Smooth muscle cell of trachea (primary cell): ENCODE data around the gene KRT37. TPM values are rescaled to one million over a fixed set of nuclear protein-coding genes. Genes with fewer than 3 reads are reported as not detected.

Source experiments
- total RNA-seq: library from RNA; depleted of rRNA; stranded (reverse); fragments of >200 nt; gene quantifications from 2 replicates; pipeline ENCODE4 v1.2.1, GENCODE V29; 2014

Gene KRT37
- not detected in 2 replicates for total RNA-seq

GRCh38 chr17:41424111-41424635 is at the start of gene KRT37:
Gene KRT37 (minus strand): TSS chr17:41424585. CDS start chr17:41424523, 62 bp downstream.

GRCh38 chr17:41466988-41467387 is 42.6 kb upstream of the KRT37 start, which contains the start of gene KRT32:
Gene KRT32 (minus strand): TSS chr17:41467386. CDS start chr17:41467325, 61 bp downstream.

DNA sequence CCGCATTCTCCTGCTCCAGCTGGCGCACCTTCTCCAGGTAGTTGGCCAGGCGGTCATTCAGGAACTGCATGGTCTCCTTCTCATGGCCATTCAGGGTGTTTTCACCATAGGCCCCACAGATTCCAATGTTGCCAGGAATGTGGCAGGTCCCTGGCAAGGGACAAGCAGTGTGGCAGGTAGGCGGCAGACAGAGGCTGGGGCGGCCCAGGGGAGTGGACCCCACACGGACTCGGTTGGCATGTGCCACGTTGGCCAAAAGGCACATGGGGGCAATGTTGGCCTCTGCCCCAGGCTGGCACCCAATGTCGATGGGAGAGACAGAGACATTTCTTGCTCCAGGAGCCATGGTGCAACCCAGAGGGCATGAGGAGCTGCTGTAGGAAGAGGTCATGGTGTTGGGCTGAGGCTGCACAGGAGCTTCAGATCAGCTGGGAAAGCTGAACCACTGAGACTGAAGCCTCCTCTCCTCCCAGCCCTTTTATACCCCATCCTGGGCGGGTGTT is 16.2 kb upstream of the KRT37 start, which contains the start of gene KRT38:
KRT38 (minus strand) TSS at position 453 of the 503 bp plus-strand sequence; CDS start at position 391, 62 bp downstream.

GRCh38 chr17:41396996-41397660 is 27.3 kb downstream of the KRT37 start, which contains the start of gene KRT31:
Gene KRT31 (minus strand): TSS chr17:41397608. CDS start chr17:41397539, 69 bp downstream.

GRCh38 chr17:41381943-41382342 is 42.4 kb downstream of the KRT37 start, which contains the start of gene KRT34:
Gene KRT34 (minus strand): TSS chr17:41382306. CDS start chr17:41382246, 60 bp downstream.

Other genes with a start within 250 kb of the KRT37 start
- gene KRTAP4-2, start 246.4 kb downstream of the KRT37 start, total RNA-seq = not detected in 2 replicates
- gene KRTAP4-1, start 239.7 kb downstream of the KRT37 start, total RNA-seq = not detected in 2 replicates
- not detected in 2 replicates for gene KRTAP9-1, start 234.7 kb downstream of the KRT37 start, total RNA-seq
- not detected in 2 replicates for gene KRTAP9-2, start 197.9 kb downstream of the KRT37 start, total RNA-seq
- not detected in 2 replicates for gene KRTAP9-3, start 192.1 kb downstream of the KRT37 start, total RNA-seq
- gene KRTAP9-8, start 186.6 kb downstream of the KRT37 start, total RNA-seq = not detected in 2 replicates
- gene KRTAP9-4, start 174.9 kb downstream of the KRT37 start, total RNA-seq = not detected in 2 replicates
- not detected in 2 replicates for gene KRTAP9-9, start 169.2 kb downstream of the KRT37 start, total RNA-seq
- not detected in 2 replicates for gene KRTAP9-6, start 159.2 kb downstream of the KRT37 start, total RNA-seq
- not detected in 2 replicates for gene KRTAP9-7, start 148.9 kb downstream of the KRT37 start, total RNA-seq
- gene KRTAP29-1, start 121.7 kb downstream of the KRT37 start, total RNA-seq = not detected in 2 replicates
- not detected in 2 replicates for gene KRTAP16-1, start 115.3 kb downstream of the KRT37 start, total RNA-seq
- gene KRTAP17-1, start 108.9 kb downstream of the KRT37 start, total RNA-seq = not detected in 2 replicates
- gene KRT33A, start 73.8 kb downstream of the KRT37 start, total RNA-seq = not detected in 2 replicates
- not detected in 2 replicates for gene KRT33B, start 54.8 kb downstream of the KRT37 start, total RNA-seq
- gene KRT34, start 42.3 kb downstream of the KRT37 start, total RNA-seq = 0.17 TPM in 1 of 2 replicates, not detected in the other
- not detected in 2 replicates for gene KRT31, start 27.0 kb downstream of the KRT37 start, total RNA-seq
- not detected in 2 replicates for gene KRT38, start 16.4 kb upstream of the KRT37 start, total RNA-seq
- gene KRT32, start 42.8 kb upstream of the KRT37 start, total RNA-seq = not detected in 2 replicates
- not detected in 2 replicates for gene KRT35, start 56.6 kb upstream of the KRT37 start, total RNA-seq
- gene KRT36, start 65.3 kb upstream of the KRT37 start, total RNA-seq = not detected in 2 replicates
- 0.15 TPM in 1 of 2 replicates, not detected in the other for gene KRT13, start 81.0 kb upstream of the KRT37 start, total RNA-seq
- 0.66 and 2.9 TPM in 2 replicates for gene KRT15, start 94.3 kb upstream of the KRT37 start, total RNA-seq
- gene KRT19, start 103.7 kb upstream of the KRT37 start, total RNA-seq = 21.1 and 42.7 TPM in 2 replicates
- gene KRT9, start 147.5 kb upstream of the KRT37 start, total RNA-seq = not detected in 2 replicates
- gene KRT14, start 162.3 kb upstream of the KRT37 start, total RNA-seq = 0.17 and 3.1 TPM in 2 replicates
- 0.17 TPM in 1 of 2 replicates, not detected in the other for gene KRT16, start 188.2 kb upstream of the KRT37 start, total RNA-seq
- 1.5 and 15.1 TPM in 2 replicates for gene KRT17, start 200.0 kb upstream of the KRT37 start, total RNA-seq